ENCODE measurements around the gene IQCE.
"Not testable (repeated sequence)": the region's sequence is repeated elsewhere in the genome, so short reads cannot be mapped to it uniquely, and the experiment has no call there.

Gene IQCE

GRCh38 chr7:2554661-2555111 lies 4.1 kb upstream of the IQCE start:
- DNase-seq: no peak

- peak; percentile 98 for DNase-seq
These were observed 3.4 kb upstream of the IQCE start, which contains the start of gene BRAT1 for GRCh38 chr7:2555121-2556052. Gene BRAT1, minus strand, starts transcription at chr7:2555524. Its CDS starts 1,093 bp downstream, at chr7:2554431.

GRCh38 chr7:2559283-2559950 lies 638 bp downstream of the IQCE start:
- DNase-seq: peak; percentile 69

GRCh38 chr7:2563955-2564354 lies 5.2 kb downstream of the IQCE start:
- DNase-seq: not testable (repeated sequence)

GRCh38 chr7:2564970-2565540 lies 6.3 kb downstream of the IQCE start:
- DNase-seq: no peak

- DNase-seq: no peak
These were observed 7.6 kb downstream of the IQCE start for GRCh38 chr7:2566348-2566889.

GRCh38 chr7:2566890-2567678 lies 8.3 kb downstream of the IQCE start:
- no peak for DNase-seq

- no peak for DNase-seq
These were observed 9.0 kb downstream of the IQCE start for GRCh38 chr7:2567679-2568278.

- no peak for DNase-seq
These were observed 9.9 kb downstream of the IQCE start for GRCh38 chr7:2568521-2569223.

- no peak for DNase-seq
These were observed 10.6 kb downstream of the IQCE start for GRCh38 chr7:2569421-2569820.

- DNase-seq: no peak
These were observed 11.2 kb downstream of the IQCE start for GRCh38 chr7:2570021-2570420.

- no peak for DNase-seq
These were observed 12.6 kb downstream of the IQCE start for GRCh38 chr7:2571409-2571808.

GRCh38 chr7:2572101-2572842 lies 13.5 kb downstream of the IQCE start:
- DNase-seq: no peak

GRCh38 chr7:2573761-2574160 lies 15.0 kb downstream of the IQCE start:
- DNase-seq: no peak

- DNase-seq: no peak
These were observed 16.4 kb downstream of the IQCE start for GRCh38 chr7:2575046-2575732.

GRCh38 chr7:2575733-2576340 lies 17.1 kb downstream of the IQCE start:
- no peak for DNase-seq

- no peak for DNase-seq
These were observed 18.1 kb downstream of the IQCE start for GRCh38 chr7:2576742-2577491.

GRCh38 chr7:2577914-2578680 lies 19.3 kb downstream of the IQCE start:
- DNase-seq: no peak
